HG02981 (cell line): Measurements from ENCODE around the gene SECTM1.
A peak's percentile ranks its signal among the peaks of the same experiment; 100 is the strongest.
"Not testable (repeated sequence)": the region's sequence is repeated elsewhere in the genome, so short reads cannot be mapped to it uniquely, and the experiment has no call there.

ENCODE experiments used
- ATAC-seq: cut with Tn5 transposase; IDR thresholded peaks from one replicate; pipeline ENCODE4 v1.9.1; 2021; ENCODE audit warnings: mild to moderate bottlenecking, moderate library complexity; ENCODE audit not compliant: unreplicated experiment

Gene SECTM1

DNA sequence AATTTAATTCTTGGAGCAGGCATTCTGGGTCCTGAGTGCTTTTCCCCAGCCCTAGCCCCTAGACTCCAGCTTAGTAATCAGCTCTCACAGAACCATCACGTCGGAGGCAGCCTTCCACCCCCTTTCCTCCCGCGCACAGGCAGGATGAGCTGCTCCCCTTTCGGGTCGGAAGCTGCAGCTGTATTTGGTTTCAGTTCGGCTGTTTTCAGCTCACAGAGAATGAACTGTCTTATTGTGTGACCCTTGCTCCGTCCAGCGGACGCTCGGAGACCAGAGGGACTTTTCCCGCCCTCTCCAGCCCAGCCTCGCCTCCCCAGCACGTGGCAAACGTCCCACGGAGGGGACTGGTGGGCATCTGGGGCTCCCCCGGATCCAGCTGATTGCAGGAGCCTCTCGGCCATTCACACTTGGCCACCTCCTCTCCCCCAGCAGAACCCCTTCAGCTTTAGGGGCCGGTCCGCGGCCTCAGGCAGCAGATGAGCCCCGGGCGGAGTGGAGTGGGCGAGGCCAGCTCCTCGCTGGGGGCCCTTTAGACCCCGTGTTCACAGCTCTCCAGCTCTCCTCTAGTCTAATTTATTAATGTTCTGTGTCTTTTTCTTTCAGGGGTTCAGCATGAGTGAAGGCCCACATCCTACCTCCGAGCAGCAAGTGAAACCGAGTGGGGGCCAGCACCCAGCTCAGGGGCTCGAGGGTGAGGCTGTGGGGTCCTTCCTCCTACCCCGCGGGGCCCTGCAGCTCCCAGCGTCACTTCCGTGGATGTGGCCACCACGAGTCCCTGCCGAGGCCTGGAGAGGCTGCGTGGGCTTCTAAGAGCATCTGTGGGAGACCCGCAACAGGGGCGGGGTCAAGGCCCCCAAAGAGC is 37.1 kb upstream of the SECTM1 start:
- ATAC-seq = no peak

GRCh38 chr17:82369211-82369610 is 35.6 kb upstream of the SECTM1 start:
- ATAC-seq = no peak

DNA sequence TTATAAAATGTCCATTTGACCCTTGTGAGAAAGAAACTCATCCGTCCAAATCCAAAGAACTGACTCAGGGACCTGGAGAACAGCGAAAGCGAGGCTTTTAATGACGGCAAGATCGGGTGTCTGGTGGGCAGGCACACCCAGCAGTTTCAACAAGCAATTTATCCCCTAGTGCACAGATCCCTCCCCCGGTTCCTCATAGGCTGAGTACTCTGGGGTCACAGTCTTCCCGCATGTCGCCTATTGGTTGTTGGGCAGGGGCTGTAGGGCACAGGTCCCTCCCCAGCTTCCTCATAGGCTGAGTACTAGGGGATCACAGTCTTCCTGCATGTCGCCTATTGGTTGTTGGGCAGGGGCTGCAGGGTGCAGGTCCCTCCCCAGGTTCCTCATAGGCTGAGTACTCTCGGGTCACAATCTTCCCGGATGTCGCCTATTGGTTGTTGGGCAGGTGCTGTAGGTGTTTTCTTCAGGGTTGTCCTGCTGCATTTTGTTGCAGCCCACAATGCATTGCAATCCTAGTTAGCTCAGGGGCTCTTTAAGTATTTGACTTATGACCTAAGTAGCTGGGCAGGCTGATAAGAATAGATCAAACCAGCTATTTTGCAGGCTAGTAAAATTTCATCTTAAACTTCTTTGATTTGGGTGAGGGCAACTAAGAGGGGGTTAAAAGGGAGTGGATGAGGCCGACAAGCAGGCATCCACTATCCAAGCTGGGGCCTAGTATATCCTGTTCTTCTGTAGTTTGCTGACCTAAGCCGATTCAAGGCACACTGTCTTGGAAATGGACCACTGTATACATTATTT is 34.4 kb upstream of the SECTM1 start:
- no peak for ATAC-seq

DNA sequence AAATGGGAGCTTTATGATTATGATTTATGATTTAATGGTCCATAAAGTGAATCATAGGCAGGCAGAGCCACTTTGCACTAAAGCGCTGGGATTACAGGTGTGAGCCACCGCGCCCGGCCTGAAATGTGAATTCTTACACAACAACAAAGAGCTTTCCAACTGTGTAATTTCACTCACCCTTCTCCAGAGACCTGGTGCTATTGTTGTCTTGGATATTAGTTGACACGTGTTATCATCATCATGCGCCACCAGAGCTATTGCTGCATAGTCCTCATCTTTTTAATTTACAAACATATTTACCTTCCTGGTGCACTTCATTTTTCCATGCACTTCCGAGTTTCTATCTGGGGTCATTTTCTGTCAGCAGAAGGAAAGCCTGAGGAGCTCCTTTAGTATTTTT is 33.2 kb upstream of the SECTM1 start:
- no peak for ATAC-seq

DNA sequence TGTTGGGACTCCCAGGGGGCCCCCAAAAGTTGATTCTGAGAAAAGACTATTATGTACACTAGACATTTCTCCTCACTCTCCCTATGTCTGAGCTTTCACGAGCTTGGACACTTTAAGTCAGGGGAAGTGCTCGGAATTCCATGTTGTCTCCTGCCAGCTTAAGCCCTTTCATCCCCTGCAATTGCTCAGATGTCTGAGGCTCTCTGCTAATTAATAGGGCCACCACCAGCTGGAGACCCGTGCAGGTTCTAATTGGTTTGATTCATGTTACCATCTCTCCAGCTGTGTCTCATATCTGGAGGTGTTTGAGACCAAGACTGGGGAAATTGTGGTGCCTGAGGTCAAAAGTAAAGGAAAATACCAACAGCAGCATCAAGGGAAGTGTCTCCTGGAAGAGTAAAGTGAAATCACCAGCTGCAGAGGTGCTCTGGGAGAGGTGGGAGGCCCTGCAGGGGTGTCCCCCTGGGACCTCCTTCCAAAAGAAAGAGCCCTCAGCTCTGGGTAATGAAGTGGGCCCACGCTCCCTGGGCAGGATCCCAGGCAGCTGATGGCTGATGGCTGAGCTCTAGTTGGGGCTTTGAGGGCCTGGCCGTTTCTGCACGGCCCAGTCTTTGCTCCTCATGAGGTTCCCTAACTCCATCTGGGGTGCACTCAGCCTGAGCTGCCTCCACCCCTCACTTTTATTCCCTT is 32.2 kb upstream of the SECTM1 start:
- ATAC-seq = no peak

DNA sequence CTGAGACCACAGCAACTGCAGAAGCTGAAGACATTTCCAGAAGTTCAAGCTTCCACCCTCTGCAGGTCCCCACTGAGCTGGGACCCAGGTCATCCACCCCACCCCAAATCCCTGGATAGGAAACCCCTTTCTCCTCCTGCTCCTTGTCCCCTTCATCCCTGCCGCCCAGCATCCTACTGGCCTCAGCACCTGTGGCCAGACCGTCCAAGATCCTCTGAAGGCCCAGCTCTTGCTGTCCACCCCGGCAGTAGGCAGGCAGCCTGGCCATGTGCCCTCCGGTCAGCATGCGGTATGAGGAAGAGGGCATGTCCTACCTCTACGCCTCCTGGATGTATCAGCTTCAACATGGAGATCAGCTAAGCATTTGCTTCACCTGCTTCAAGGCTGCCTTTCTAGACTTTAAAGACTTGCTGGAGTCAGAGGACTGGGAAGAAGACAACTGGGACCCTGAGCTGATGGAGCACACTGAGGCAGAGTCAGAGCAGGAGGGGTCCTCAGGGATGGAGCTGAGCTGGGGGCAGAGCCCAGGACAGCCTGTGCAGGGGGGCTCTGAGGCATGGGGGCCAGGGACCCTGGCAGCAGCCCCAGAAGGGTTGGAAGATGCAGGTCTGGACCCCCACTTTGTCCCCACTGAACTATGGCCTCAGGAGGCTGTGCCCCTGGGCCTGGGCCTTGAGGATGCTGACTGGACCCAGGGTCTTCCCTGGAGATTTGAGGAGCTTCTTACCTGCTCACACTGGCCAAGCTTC is 28.5 kb upstream of the SECTM1 start:
- ATAC-seq = no peak

DNA sequence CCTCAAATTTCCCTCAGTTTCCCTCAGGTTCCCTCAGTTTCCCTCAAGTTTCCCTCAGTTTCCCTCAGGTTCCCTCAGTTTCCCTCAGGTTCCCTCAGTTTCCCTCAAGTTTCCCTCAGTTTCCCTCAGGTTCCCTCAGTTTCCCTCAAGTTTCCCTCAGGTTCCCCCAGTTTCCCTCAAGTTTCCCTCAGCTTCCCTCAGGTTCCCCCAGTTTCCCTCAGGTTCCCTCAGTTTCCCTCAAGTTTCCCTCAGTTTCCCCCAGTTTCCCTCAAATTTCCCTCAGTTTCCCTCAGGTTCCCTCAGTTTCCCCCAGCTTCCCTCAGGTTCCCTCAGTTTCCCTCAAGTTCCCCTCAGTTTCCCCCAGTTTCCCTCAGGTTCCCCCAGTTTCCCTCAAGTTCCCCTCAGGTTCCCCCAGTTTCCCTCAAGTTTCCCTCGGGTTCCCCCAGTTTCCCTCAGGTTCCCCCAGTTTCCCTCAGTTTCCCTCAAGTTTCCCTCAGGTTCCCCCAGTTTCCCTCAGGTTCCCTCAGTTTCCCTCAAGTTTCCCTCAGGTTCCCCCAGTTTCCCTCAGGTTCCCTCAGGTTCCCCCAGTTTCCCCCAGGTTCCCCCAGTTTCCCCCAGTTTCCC is 26.0 kb upstream of the SECTM1 start:
- ATAC-seq = not testable (repeated sequence)

DNA sequence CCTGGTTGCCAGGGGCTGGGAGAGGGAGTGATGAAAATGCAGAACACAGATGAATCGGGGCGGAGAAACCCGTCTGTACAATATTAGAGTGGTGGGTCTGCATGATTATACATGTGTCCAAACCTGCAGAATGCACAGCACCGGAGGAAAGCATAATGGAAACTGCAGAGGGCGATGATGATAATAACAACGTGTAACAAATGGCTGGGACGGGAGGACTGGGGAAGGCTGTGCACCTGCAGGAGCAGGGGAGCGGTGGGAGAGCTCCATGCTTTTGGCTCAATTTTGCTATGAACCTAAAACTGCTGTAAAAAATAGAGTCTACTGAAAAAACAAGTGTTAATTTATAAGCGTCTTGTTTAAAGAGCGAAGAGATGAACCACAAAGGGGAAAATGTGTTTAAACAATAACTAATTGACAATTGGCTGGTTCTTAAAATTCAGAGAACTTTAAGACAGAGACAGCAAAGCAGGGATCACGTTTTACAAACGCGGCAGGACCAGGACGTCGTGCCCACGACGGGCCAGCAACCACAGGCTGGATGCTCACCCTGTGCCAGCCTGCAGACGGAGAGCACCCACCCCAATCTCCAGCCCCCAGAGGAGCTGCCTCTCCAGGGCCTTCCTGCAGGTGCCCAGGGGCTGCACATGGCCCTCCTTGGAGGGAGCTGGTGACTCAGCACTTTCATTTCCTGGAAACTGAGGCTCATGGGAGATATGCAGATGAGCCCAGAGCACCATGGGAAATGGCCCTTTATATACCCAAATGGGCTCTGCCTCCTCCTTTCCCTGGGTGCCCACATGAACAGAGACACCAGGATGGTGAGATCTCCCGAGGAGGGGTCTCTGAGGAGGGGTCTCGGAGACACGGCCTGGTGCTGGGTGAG is 25.1 kb upstream of the SECTM1 start, which contains the start of gene TEX19:
TEX19 (plus strand) TSS at position 783 of the 886 bp plus-strand sequence. CDS start 2,904 bp downstream, outside the sequence.
- ATAC-seq = no peak

GRCh38 chr17:82357394-82357793 is 23.8 kb upstream of the SECTM1 start:
- no peak for ATAC-seq

DNA sequence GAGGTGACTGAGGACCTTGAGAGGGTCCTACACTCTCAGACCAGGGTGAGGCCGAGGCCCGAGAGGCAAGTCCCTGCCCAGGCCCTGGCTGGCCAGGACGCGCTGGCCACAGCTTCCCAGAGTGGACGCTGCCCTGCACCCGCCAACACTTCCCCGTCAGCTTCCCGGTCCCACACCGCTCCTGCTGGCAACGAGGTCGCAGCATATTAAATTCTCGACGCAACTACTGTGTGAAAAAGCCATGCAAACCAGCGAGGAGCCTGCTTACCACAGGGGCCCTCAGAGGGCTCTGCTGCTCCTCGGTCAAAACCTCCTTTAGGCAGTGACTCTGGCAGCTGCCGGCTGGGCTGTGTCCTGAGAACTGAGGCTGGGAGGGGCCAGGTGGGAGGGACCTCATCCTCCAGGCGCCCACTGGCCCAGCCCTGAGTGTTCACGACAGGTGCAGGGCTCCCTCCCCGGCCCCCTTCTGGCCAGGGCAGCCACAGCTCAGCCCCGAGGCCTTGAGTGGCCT is 23.3 kb upstream of the SECTM1 start:
- ATAC-seq = no peak

DNA sequence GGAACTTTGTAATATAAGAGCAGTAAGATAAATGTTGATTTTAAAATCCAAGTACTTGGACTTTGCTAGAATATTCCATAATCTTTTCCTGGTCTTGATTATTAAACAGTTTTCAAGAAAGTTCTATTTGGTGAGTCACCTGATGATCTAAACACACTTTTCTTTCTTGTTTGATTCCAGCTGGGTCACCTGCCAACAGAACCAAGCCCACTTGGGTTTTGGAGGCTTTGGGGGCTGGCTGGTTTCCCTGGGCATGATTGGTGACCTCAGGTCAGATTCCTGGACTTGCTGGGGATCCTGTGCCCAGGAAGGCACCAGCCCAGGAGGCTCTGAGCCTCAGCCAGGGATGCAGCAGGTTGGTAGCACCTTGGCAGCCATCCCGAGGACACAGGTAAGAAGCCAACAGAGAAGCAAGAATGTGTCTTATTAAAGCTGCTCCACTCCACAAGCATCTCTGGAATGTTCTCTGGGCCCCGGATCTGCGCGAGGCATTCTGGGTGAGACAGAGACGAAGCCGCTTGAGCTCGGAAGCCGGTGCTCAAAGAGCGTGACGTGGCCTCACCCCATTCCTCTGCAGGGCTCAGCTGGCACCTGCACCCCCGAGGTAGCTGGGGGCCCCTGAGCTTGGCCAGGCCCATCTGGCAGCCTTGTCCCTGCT is 22.3 kb upstream of the SECTM1 start:
- no peak for ATAC-seq

DNA sequence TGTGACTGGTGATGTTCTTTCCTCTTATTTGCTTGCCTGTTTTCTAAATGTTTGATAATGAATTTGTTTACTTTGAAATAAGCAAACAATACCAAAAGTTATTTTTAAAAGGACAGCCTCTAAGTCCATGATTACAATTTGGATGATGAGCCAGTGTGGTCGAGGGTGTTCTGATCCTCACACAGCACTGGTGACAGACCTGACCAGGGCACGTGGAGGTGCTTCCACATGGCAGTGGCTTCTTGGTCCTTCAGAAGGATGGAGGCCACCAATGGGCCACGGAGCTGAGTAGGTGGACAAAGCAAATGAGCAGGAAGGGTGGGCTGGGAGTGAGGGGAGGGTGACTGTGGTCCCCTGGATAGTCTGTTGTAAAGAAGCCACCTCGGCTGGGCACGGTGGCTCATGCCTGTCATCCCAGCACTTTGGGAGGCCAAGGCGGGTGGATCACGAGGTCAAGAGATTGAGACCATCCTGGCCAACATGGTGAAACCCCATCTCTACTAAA is 21.3 kb upstream of the SECTM1 start:
- ATAC-seq = no peak

DNA sequence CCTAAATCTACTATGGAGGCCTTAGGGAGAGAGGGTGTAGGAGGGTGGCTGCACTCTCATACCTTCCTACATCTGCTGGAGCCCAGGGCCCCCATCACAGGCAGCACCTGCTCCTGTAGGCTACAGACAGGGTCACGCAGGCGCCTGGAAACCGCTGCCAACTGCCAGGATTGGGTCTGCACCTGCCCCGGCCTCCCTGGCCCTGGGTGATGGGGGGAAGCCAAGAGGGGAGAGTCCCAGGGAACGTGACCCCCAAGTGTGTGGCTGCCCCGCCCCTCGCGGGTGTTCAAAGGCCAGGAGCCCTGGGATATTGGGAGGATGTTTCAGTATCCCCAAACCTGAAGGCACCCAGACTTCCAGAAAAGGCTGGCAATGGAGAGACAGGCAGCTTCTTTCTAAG is 19.9 kb upstream of the SECTM1 start:
- no peak for ATAC-seq

GRCh38 chr17:82351713-82352488 is 18.3 kb upstream of the SECTM1 start:
- peak; percentile 52 for ATAC-seq

DNA sequence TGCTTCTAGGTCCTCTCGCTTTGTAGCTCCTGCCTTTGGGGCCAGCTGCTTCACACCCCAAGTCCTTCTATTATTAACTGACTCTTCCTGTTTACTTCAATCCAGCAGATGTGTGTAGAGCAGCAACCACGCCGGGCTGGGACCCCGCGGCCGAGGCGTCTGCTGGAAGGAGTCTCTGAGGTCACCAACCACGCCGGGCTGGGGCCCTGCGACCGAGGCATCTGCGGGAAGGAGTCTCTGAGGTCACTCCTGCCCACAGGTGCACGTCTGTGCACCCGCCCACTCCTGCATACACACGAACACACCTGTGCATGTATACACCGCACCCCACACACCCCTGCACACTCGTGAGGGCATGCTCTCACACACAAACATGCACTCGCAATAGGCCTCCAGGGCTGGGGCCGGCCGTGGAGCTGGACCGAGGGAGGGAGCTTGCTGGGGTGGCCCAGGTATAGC is 17.7 kb upstream of the SECTM1 start:
- peak; percentile 40 for ATAC-seq

DNA sequence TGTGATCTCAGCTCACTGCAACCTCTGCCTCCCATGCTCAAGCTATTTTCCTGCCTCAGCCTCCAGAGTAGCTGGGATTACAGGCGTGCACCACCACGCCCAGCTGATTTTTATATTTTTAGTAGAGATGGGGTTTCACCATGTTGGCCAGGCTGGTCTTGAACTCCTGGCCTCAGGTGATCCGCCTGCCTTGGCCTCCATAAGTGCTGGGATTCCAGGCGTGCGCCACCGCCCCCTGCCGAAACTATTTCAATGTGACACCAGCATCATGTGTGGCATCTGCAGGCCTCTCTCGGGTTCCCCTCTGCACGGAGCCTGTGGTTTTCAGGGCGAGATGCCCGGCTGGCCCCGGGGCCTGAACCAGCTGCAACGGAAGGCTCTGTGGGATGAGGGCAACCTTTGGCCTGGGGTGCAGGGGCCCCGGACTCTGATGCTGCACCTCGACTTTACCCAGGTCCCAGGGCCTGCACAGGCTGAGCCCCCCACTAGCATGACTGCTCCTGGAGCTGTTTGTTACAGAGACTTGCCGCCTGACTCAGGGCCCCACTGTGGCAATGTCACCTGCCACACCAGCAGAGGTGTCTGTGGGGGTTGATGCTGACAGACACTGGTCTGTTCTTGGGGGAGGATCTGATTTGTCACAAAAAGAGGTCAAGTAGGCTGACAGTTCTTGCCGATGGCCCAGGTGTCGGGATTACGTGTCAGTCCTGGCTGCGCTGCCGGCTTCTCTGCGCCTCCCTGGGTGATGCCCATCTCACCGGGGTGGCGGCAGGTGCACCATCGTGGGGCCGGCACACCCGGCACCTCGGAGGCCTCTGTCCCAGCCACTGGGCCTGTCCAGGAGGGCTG is 16.8 kb upstream of the SECTM1 start:
- ATAC-seq = no peak
